K562 treated with DMSO at 1 percent for 24 hours (cell line): Measurements from ENCODE around the gene PRLH. TPM values are rescaled to one million over a fixed set of nuclear protein-coding genes. Genes with fewer than 3 reads are reported as not detected.

Experiments used
- total RNA-seq: library from RNA; unstranded; fragments of 300-600 nt; gene quantifications from 2 replicates; pipeline ENCODE4 v1.2.3, GENCODE V29; 2022; ENCODE audit warnings: low read depth; ENCODE audit not compliant: insufficient read depth

The PRLH gene
- total RNA-seq = not detected in 2 replicates

GRCh38 chr2:237566401-237567235 lies at the start of gene PRLH:
TSS of gene PRLH (plus strand) at chr2:237566574. CDS start at chr2:237566574, 0 bp downstream.

GRCh38 chr2:237590272-237591140 lies 24.1 kb downstream of the PRLH start, which contains the start of gene RAB17:
TSS of gene RAB17 (minus strand) at chr2:237590734. CDS start at chr2:237586154, 4,580 bp downstream.

Other genes starting within 250 kb of the PRLH start
- 24.2 and 27.5 TPM in 2 replicates for gene COL6A3, start 152.4 kb upstream of the PRLH start, total RNA-seq
- gene MLPH, start 79.3 kb upstream of the PRLH start, total RNA-seq = not detected in 2 replicates
- gene RAB17, start 24.2 kb downstream of the PRLH start, total RNA-seq = not detected in 2 replicates
- gene LRRFIP1, start 61.0 kb downstream of the PRLH start, total RNA-seq = 17.7 and 19.1 TPM in 2 replicates
- 0.08 TPM in 1 of 2 replicates, not detected in the other for gene RBM44, start 232.2 kb downstream of the PRLH start, total RNA-seq